ENCODE results near the gene PDE11A.

PDE11A gene

DNA sequence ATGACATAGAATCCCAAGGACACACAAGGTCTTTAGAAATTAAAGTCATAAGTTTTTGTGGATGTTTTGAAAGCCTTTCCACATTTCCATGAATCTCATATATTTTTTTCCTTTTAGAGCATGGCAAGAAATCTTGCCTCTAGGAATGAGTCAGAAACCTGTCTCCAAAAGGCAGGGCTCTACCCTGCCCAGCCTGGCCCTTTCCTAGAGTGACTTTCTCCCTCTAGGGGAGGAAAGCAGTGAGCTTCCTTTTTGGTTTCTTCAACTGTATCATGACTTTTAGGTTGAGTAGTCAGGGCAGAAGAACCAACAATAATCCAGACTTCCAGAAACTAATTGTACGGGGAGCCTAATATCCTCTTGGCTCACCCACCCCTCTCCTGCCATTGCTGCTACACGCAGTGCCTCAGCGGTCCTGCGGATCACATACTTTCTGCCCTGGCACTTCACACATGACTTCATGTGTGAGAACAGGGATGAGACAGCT lies 379.8 kb downstream of the PDE11A start:
- H3K27ac ChIP-seq: no peak overlapping the region
- TF ChIP-seq, protein P1, sequence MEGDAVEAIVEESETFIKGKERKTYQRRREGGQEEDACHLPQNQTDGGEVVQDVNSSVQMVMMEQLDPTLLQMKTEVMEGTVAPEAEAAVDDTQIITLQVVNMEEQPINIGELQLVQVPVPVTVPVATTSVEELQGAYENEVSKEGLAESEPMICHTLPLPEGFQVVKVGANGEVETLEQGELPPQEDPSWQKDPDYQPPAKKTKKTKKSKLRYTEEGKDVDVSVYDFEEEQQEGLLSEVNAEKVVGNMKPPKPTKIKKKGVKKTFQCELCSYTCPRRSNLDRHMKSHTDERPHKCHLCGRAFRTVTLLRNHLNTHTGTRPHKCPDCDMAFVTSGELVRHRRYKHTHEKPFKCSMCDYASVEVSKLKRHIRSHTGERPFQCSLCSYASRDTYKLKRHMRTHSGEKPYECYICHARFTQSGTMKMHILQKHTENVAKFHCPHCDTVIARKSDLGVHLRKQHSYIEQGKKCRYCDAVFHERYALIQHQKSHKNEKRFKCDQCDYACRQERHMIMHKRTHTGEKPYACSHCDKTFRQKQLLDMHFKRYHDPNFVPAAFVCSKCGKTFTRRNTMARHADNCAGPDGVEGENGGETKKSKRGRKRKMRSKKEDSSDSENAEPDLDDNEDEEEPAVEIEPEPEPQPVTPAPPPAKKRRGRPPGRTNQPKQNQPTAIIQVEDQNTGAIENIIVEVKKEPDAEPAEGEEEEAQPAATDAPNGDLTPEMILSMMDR (conservative IDR thresholded peaks at IDR 0.05): no peak

DNA sequence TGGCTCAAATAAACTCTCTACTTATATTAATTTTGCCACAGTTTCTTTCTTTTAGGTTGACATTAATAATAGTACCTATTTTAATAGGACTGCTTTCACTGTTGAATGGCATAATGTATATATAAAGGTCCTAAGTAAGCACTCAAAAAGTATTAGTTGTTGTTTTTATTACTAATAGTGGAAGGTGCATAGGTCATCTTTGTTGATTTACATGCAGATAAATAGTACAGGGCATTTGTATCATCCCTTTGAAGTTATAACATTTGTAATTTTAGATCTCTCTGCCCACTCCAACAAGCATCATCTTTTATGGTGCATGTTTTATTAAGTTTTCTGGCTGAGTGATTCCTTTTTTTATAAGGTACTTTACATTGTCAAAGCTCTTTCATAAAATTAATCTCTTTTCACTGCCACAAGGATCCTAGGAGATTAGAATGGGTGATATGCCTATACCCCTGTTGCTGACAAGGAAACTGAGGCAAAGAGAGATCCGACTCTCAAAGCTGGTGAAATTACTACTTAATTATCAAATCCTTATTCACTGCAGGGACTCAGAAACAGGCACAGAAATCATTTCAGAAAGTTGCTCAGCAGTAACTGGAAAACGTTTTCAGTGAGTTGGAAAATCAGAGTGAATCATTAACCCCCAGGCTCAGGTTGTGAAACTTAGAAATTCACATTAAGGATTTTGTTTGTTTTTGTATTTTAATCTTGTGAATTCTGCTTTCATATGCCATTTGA lies 380.4 kb downstream of the PDE11A start:
- TF ChIP-seq, protein P1 (conservative IDR thresholded peaks at IDR 0.05): no peak
- no peak for TF ChIP-seq ZFX (IDR thresholded peaks at IDR 0.05)

DNA sequence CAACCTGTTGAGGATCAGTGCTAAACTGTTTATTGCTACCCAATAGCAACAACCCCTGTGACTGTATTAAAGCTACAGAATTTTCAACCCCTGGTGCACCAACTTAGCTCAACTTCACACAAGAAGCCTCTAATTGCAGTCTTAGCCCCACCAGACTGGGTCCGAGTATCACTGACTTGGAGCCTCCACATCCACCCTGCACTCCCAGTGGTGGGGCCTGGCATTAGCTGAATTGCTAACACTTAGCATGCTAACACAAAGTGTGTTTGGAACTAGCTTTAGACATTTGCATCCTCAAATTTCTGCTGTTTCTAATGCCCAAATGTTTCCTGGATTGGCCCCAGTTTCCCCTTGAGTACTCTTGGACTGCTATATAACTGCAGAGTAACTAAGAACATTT lies 381.4 kb downstream of the PDE11A start:
- H3K27ac ChIP-seq: no peak overlapping the region
- TF ChIP-seq, protein P1 (conservative IDR thresholded peaks at IDR 0.05): no peak
- no peak for TF ChIP-seq ZFX (IDR thresholded peaks at IDR 0.05)

More for the DNA sequence above, 380.4 kb downstream of the PDE11A start:
- H3K27ac ChIP-seq: no peak overlapping the region

DNA sequence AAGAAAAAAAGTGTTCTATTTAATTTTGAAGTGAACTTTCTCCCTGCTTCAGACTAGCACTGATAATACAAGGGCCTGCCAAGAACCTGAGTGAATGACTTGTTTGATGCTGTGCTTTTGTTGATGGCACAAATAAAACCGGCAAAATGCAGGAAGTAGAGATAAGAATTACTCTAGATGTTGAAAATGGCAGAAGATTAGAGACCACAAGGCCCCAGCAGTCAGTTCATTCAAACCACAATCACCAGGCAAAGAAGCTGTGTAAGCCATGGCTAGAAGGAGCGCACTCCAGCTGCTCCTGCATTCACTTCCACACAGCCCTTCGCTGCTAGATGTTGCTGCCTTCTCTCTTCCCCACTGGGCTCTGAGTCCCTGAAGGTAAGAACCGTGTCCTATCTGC lies 383.0 kb downstream of the PDE11A start:
- no peak for TF ChIP-seq ZFX (IDR thresholded peaks at IDR 0.05)
- TF ChIP-seq, protein P1 (conservative IDR thresholded peaks at IDR 0.05): no peak
- no peak overlapping the region for H3K27ac ChIP-seq

DNA sequence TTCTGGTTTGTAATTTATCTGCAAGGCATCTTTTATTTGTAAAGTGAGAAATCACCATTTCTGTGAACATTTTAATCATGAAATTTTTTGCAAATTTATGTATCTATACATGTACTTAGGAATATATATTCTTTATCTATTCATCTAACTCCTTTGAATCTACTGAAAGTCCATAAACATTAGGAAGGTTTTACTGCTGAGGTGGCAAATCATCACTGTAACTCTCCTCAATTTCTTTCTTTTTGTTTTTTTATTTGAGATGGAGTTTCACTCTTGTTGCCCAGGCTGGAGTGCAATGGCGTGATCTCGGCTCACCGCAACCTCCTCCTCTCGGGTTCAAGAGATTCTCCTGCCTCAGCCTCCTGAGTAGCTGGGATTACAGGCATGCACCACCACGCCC lies 383.7 kb downstream of the PDE11A start:
- no peak overlapping the region for H3K27ac ChIP-seq
- TF ChIP-seq, protein P1 (conservative IDR thresholded peaks at IDR 0.05): no peak
- no peak for TF ChIP-seq ZFX (IDR thresholded peaks at IDR 0.05)

DNA sequence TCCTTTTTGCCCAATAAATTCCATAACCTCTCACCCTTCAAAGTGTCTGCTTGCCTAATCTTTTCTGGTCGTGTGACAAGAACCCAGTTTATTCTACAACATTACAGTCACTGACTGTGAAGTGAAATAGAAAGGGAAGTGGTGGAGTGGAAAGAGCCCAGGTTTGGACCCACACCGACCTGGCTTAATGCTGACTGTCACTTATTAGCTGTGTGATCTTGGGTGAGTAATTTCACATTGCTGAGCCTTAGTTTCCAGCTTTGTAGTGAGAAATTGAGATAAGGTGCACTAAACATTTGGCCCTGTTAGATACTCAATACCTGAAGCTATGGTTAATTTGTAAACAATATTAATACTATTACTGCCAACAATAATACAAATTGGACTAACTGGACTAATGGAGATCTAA lies 388.9 kb downstream of the PDE11A start:
- no peak overlapping the region for H3K27ac ChIP-seq
- no peak for TF ChIP-seq ZFX (IDR thresholded peaks at IDR 0.05)
- TF ChIP-seq, protein P1 (conservative IDR thresholded peaks at IDR 0.05): no peak

DNA sequence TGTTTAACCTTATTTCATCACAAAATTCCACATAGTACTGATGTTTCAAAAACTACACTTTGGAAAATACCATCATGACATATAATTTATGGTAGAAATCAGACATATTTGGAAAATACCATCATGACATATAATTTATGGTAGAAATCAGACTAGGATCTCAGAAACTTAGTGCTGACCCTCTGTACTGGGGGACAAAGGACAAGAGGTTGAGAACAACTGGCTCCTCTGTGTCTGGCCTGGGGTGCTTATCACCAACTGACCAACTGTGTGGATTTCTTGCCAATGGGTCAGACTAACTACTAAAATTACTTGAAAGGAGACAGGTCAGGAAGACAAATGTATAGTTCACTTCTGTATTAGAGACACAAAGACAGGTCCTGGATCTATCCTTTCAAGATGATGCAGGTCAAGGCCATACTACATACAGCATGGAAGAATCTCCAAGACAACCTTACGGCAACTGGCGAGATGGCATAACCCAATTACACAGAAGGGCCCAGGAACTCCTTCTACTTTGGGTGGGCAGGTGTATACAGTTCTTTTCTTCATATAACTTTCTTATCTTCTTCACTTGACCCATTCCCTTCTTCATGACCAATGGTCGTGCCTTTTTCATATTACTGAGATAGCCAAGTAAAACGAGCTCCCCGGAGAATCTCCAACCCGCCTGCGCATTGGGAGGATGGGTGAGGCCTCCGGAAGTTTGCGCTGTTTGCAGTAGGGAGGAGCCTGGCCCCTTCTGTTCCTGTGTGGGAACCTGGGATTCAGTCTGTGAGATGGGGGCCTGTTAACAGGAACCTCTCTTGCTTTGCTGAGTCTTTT lies 389.5 kb downstream of the PDE11A start:
- no peak overlapping the region for H3K27ac ChIP-seq
- TF ChIP-seq, protein P1 (conservative IDR thresholded peaks at IDR 0.05): no peak
- no peak for TF ChIP-seq ZFX (IDR thresholded peaks at IDR 0.05)

Data from C4-2B (cell line).